CD4-positive, alpha-beta T cell (primary cell): ENCODE data around the gene RNF20. TPM values are rescaled to one million over a fixed set of nuclear protein-coding genes. Genes with fewer than 3 reads are reported as not detected.
"Not testable (repeated sequence)": the region's sequence is repeated elsewhere in the genome, so short reads cannot be mapped to it uniquely, and the experiment has no call there.

Experiments used
- ATAC-seq: fragments of 200-7000 bp; cut with Tn5 transposase; one replicate; pipeline ENCODE4 v1.10.0; 2022; ENCODE audit warnings: mild to moderate bottlenecking; ENCODE audit not compliant: poor library complexity
- CTCF ChIA-PET: fragments of 350-600 bp; sonication (Branson Sonifier 250); formaldehyde crosslinking; loops from one replicate; lab custom pipeline; 2021; ENCODE audit warnings: antibody characterized with exemption, inconsistent platforms; lab: Charles Lee
- POLR2A ChIA-PET: fragments of 350-600 bp; sonication (Branson Sonifier 250); formaldehyde crosslinking; loops from one replicate; lab custom pipeline; 2021; ENCODE audit warnings: antibody characterized with exemption, inconsistent platforms; lab: Charles Lee
- DNase-seq, 14 experiments: peaks; one replicate each; pipeline ENCODE4 v3.0.0-alpha.2; 2013 to 2020; ENCODE audit warnings: mixed read lengths in 2 of 14
- H3K27ac ChIP-seq, 2 donors: one replicate each; pipeline versions ENCODE4 v1.5.1 to v1.7.0; 2013; ENCODE audit warnings: low read length in 2 of 2, low read depth in 1 of 2, mild to moderate bottlenecking in 1 of 2
- H3K27me3 ChIP-seq, 2 experiments: 1 replicate in 1 of 2; 2 replicates in 1 of 2; pipeline versions ENCODE4 v1.6.1 to v1.7.0; 2013; ENCODE audit warnings: low read length in 2 of 2, control low read depth in 1 of 2, mild to moderate bottlenecking in 1 of 2, moderate library complexity in 1 of 2; ENCODE audit not compliant: insufficient read depth in 2 of 2, control insufficient read depth in 1 of 2
- H3K36me3 ChIP-seq: one replicate; pipeline ENCODE4 v1.6.1; 2013; ENCODE audit warnings: low read length, control low read depth; ENCODE audit not compliant: insufficient read depth
- H3K4me1 ChIP-seq: one replicate; pipeline ENCODE4 v1.6.1; 2013; ENCODE audit warnings: low read length, control low read depth; ENCODE audit not compliant: insufficient read depth
- H3K4me3 ChIP-seq: one replicate; pipeline ENCODE4 v1.5.1; 2013; ENCODE audit warnings: mild to moderate bottlenecking, low read length, moderate library complexity
- H3K9me3 ChIP-seq, 2 experiments: 1 replicate in 1 of 2; 2 replicates in 1 of 2; pipeline versions ENCODE4 v1.6.1 to v1.7.0; 2013; ENCODE audit warnings: low read length in 2 of 2, mild to moderate bottlenecking in 2 of 2, control low read depth in 1 of 2, moderate library complexity in 1 of 2; ENCODE audit not compliant: control insufficient read depth in 1 of 2, insufficient read depth in 1 of 2
- H3K27ac Mint-ChIP-seq: one replicate; pipeline ENCODE4 v1.8.0; 2020; ENCODE audit warnings: mixed read lengths
- H3K27me3 Mint-ChIP-seq: one replicate; pipeline ENCODE4 v1.8.0; 2021; ENCODE audit warnings: mixed read lengths
- H3K36me3 Mint-ChIP-seq: one replicate; pipeline ENCODE4 v1.8.0; 2021; ENCODE audit warnings: low read depth, mixed read lengths
- H3K4me1 Mint-ChIP-seq: one replicate; pipeline ENCODE4 v1.8.0; 2021; ENCODE audit warnings: low read depth, mixed read lengths
- H3K4me3 Mint-ChIP-seq: one replicate; pipeline ENCODE4 v1.8.0; 2020; ENCODE audit warnings: mild to moderate bottlenecking, mixed read lengths
- H3K9me3 Mint-ChIP-seq: one replicate; pipeline ENCODE4 v1.8.0; 2020; ENCODE audit warnings: mixed read lengths
- intact Hi-C, 2 experiments: fragments of 100-400 bp; cut with DNase I in 1 of 2; cut with micrococcal nuclease in 1 of 2; formaldehyde crosslinking; loops; one replicate each; pipeline versions ENCODE4 v1.15.1 to v1.9.0; 2023 to 2025; cut with DNase I, micrococcal nuclease
- total RNA-seq, 174 experiments: library from RNA in 2 of 174; stranded (reverse) in 2 of 174; gene quantifications; one replicate each; pipeline ENCODE4 v1.2.3 and lab custom pipeline; 2021 to 2026
- TF ChIP-seq, protein P1 (sequence below): fragments of 200-600 bp; IDR thresholded peaks from one replicate; pipeline ENCODE4 v1.8.0; 2022; ENCODE audit warnings: antibody characterized with exemption, mild to moderate bottlenecking

RNF20 gene
- total RNA-seq, 2 experiments from 2014 or later: 26.9 to 27.6 TPM

DNA sequence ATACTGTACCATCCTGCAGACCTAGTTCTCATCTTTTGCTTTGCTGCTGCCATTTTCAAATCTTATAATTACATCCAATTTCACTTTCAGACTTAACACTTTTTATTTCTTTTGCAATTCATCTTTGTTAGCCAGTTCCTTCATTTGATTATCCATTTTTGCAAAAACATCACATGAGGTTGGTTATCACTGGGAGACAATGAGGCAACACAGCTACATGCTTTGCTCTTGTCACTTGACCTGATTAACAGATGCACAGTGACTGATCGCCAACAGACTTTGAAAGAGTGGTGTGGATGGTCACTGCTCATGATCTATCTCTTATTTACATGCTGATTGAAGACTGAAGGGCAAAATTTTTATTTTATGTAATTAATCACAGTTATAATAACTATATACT, 17.0 kb upstream of the RNF20 start:
- Mint-ChIP-seq H3K27me3 (peaks cover 42% of the 10 kb centered on the region), H3K4me1 (no peaks in the 10 kb centered on the region), H3K36me3 (no peaks in the 10 kb centered on the region), H3K27ac (no peak overlapping the region), H3K9me3 (no peaks in the 10 kb centered on the region), H3K4me3 (no peak overlapping the region)
- ChIA-PET CTCF (no interaction called here), POLR2A (no interaction called here)
- H3K4me1 ChIP-seq: no peaks in the 10 kb centered on the region
- H3K27ac ChIP-seq: no peak overlapping the region
- peaks cover 0 to 7% of the 10 kb centered on the region in 2 experiments for H3K27me3 ChIP-seq
- H3K4me3 ChIP-seq: no peak overlapping the region
- no peaks in the 10 kb centered on the region for H3K9me3 ChIP-seq
- intact Hi-C loops: no loop called here
- TF ChIP-seq, protein P1, sequence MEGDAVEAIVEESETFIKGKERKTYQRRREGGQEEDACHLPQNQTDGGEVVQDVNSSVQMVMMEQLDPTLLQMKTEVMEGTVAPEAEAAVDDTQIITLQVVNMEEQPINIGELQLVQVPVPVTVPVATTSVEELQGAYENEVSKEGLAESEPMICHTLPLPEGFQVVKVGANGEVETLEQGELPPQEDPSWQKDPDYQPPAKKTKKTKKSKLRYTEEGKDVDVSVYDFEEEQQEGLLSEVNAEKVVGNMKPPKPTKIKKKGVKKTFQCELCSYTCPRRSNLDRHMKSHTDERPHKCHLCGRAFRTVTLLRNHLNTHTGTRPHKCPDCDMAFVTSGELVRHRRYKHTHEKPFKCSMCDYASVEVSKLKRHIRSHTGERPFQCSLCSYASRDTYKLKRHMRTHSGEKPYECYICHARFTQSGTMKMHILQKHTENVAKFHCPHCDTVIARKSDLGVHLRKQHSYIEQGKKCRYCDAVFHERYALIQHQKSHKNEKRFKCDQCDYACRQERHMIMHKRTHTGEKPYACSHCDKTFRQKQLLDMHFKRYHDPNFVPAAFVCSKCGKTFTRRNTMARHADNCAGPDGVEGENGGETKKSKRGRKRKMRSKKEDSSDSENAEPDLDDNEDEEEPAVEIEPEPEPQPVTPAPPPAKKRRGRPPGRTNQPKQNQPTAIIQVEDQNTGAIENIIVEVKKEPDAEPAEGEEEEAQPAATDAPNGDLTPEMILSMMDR: no peak
- no peak for ATAC-seq
- no peak for DNase-seq
- H3K36me3 ChIP-seq: no peaks in the 10 kb centered on the region

DNA sequence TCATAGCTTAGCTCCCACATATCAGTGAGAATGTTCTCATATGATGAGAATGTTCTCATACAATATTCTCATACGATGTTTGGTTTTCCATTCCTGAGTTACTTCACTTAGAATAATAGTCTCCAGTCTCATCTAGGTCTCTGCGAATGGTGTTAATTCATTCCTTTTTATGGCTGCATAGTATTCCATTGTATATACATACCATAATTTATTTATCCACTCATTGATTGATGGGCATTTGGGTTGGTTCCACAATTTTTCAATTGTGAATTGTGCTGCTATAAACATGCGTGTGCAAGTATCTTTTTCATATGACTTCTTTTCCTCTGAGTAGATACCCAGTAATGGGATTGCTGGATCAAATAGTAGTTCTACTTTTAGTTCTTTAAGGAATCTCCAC, 15.2 kb upstream of the RNF20 start:
- DNase-seq, H3K27me3 ChIP-seq, H3K9me3 Mint-ChIP-seq, H3K4me3 Mint-ChIP-seq, H3K27ac ChIP-seq, H3K27ac Mint-ChIP-seq, POLR2A ChIA-PET, H3K4me3 ChIP-seq, H3K4me1 ChIP-seq, H3K36me3 ChIP-seq, ATAC-seq, H3K4me1 Mint-ChIP-seq, H3K36me3 Mint-ChIP-seq, intact Hi-C loops, H3K9me3 ChIP-seq: not testable (repeated sequence)
- H3K27me3 Mint-ChIP-seq: peaks cover 60% of the 10 kb centered on the region
- CTCF ChIA-PET: interaction anchor here (1.0 kb wide), 1 partner anchor 69 kb away, joined by 3 read pairs; no protein-coding TSS in a partner anchor

DNA sequence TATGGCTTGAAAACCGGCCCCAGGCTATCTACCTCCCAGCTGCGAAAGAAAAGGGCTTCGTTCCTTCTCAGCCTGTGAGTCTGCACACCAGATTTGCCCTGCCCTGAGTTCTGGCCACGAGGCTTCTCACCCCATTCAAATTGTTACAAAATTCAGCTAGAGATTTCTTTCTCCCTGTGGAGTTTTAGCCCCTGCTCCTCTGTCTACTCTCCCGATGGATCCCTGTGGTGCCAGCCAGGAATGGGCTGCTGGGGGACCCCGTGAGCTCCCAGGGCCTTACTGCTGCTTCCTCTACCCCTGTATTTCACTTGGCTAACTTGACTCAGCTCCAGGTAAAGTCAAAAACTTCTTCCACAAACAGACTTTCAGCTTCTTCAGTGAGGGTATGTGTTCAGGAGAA, 9.3 kb upstream of the RNF20 start:
- CTCF ChIA-PET: interaction anchor here (1.4 kb wide), 1 partner anchor 65 kb away, joined by 4 read pairs; no protein-coding TSS in a partner anchor
- H3K4me1 Mint-ChIP-seq: no peaks in the 10 kb centered on the region
- peaks cover 73% of the 10 kb centered on the region for H3K27me3 Mint-ChIP-seq

More for the DNA sequence above, 9.3 kb upstream of the RNF20 start:
- H3K4me3 Mint-ChIP-seq: no peak overlapping the region
- no peaks in the 10 kb centered on the region for H3K9me3 Mint-ChIP-seq
- TF ChIP-seq, protein P1: no peak
- H3K36me3 Mint-ChIP-seq: no peaks in the 10 kb centered on the region
- H3K27me3 ChIP-seq: peaks cover 8 to 9% of the 10 kb centered on the region in 2 experiments
- H3K9me3 ChIP-seq: no peaks in the 10 kb centered on the region
- DNase-seq: no peak
- H3K4me3 ChIP-seq: no peak overlapping the region
- no peaks in the 10 kb centered on the region for H3K4me1 ChIP-seq
- POLR2A ChIA-PET: no interaction called here
- H3K27ac Mint-ChIP-seq: no peak overlapping the region
- intact Hi-C loops: loop anchor here in 1 of 2 experiments (10.0 kb wide), 1 partner anchor 810 kb away; no protein-coding TSS in a partner anchor
- no peak for ATAC-seq
- no peaks in the 10 kb centered on the region for H3K36me3 ChIP-seq
- H3K27ac ChIP-seq: no peak overlapping the region
